Inferior parietal cortex (tissue), 1 donor: ENCODE data around the gene TCF7L2.

Experiments
- DNase-seq: peaks from one replicate; pipeline ENCODE4 v3.0.0-alpha.2; 2016; ENCODE audit errors: extremely low spot score

TCF7L2 gene

DNA sequence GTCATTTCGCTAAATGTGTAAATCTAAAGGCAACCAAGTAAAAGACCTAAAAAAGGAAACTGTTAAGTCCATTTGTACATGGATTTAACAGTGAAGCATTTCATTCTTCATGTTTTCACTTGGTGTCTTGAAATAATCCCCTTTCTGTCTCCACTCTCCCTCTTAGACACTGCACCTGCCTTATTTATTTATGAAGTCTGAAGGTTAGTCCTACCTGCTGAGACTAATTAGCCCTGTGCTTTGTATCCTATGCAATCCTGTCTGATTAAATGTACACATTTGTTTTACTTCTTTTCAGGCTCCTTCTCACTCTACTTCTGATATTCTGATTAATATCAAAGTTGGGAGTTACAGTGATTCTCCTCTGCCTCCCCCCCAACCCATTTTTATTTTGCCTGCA lies 1.9 kb upstream of the TCF7L2 start:
- DNase-seq: no peak

DNA sequence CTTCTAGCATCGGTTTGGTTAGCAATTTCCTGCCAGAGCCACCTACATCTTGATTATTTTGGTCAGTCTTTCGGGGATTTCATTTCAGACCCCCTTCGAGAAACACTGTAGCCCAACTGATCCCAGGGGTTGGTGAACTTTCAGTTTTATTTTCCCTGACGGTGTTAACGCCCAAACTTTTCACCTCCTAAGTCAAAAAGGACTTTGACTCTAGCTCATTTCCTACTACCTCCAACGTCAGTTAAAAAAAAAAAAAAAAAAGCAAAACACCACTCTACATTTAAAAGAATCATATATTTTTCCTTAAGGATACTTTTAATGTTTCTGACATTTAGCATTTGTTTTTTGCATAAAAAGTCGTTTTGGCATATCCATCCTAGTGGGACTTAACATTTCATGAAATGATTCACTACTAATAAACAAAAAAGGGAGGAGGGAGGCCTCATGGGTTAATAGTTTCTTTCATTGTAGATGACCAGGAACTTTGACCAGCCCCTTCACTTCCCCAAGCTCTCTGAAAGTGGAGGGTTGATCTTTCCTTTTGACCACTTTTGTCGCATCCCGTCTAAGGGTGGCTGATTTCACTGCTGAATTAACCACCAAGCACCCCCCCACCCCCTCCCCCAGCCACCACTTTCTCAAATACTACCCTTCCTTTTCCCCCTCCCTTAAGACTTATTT lies 764 bp upstream of the TCF7L2 start:
- DNase-seq: no peak

DNA sequence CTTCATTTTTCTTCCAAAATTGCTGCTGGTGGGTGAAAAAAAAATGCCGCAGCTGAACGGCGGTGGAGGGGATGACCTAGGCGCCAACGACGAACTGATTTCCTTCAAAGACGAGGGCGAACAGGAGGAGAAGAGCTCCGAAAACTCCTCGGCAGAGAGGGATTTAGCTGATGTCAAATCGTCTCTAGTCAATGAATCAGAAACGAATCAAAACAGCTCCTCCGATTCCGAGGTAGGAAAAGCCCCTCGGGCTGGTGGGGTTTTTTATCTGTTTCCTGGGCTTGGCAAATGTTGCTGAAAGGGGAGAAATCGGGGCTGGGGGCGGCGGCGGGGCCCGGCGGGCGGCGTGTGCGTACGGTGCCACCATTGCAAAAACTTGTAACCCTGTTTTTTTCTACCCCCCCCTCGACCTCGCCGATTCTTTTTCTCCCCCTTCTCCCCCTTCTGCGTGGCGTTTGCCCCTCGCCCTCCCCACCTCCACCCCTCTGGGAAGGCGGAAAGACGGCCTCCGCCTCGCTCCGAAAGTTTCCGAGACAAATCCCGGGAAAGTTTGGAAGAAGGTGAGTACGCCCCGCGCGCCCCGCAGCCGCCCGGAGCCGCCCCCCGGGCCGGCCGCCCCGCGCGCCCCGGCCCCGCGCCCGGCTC lies 789 bp downstream of the TCF7L2 start:
- DNase-seq: no peak

DNA sequence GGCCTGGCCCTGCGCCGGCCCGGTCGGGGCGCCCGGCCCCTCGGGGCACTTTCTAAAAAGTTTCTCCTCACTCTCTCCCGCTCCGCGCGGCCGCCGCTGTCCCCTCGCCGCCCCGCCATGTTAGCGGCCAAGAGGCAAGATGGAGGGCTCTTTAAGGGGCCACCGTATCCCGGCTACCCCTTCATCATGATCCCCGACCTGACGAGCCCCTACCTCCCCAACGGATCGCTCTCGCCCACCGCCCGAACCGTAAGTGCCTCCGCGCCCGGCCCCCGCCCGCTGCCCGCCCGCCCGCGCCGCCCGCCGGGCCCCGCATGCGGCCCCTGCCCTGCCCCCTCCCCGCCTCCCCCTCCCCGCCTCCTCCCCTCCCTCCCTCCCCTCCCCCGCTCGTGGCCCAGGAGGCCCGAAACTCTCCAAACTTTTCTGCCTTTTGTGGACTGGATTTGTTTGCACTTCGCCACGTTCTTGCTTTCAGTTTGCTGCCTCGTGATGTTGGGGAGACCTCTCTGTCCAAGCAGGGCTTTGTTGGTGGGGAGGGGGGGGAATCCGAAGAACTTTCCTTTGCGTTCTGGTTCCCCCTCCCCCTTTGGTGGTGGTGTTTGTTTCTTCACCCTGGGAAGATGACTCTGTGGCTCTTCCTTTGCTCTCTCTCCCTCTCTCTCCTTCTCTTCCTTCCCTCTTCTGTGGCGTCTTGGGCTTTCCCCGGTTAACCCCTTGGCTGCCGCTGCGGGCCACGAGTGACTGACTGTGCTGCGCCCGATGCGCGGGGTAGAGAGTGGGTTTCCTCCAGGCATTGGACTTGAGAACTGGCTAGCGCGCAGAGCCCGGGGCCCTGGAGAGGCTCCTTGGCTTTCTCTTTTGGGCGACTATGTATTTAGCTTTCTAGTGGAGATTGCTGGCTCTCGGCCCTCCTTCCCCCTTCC lies 1.6 kb downstream of the TCF7L2 start:
- DNase-seq: no peak

DNA sequence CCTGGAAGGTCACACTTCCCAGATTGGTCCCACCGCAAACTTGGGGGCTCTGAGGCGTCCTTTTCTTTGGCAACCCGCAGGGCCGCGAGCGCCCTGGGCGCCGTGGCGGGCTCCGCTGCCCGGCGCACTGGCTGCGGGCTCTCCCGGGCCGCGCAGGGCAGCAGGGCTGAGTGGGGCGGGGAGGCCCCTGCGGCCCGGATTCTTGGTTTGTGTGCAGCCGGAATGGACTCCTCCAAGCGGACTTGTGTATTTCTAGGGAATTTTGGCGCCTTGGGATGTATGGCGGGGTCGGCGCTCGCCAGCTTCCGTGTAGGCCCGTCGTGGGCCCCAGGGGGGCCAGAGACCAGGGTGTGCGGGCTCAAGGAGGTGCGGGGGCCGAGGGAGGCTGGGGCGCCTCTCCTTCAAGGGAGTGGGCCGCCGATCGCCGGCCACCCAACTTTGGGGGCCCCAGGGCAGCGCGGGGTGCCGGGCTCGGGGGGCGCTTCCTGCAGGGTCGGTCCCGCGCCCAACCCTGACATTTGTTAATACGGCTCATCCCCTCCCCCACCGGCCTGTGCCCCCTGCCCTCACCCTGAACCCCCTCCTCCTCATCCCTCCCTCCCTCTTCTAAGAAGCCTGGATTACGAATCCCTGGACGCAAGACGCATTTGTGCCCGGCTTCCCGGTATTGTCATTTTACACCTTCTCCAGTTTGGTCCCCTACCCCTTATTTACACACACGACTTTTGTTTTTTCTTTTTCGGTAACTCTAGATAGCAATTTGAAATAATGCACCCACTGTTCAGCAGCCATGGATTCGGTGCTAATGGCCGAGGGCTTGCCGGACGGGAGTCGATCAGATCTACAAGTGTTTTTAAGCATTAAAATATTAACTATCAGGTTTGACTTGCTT lies 2.5 kb downstream of the TCF7L2 start:
- no peak for DNase-seq

DNA sequence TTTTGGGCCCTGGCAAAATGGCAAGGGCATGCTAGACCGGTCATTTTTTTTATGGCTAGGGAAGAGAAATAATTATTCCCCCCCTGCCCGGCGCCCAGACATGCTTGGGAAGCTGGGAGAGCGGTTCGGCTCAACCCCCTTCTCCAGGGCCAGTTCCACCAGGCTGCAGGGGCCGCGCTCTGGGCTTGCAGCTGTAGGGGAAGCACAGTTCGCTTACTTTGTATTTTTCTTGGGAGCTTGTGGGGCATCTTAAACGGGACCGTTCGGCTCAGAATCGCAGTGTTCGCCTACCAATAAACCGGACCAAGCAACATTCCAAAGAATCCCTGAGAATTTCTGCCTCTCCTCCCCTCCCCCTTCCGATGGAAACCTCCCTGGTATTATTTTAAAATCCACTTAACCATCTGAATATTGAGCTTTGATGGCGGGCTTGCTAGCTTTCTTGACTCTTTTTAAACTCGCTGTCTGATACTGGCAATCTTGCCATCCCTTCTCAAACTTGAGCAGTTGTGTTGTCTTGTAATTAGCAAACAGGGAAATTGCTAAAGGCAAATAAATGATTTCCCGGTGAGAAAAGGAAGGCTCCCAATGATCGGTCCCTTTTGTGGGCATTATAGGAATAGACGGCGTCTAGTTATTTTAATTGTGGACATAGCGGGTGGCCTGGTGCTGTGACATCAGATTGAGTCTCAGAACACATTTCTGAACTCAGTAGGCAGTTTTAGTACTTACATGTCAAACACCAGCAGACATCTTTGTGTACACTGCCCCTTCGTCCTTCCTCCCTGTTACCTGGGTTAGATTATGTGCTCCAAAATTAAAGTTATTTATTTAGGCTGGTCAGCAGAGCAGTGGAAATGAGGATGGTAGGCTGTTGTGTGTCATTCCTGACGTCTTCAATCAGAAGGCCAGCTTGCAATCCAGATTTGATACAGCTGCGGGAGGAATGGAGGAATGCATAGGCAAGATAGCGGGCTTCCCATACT lies 3.4 kb downstream of the TCF7L2 start:
- no peak for DNase-seq

DNA sequence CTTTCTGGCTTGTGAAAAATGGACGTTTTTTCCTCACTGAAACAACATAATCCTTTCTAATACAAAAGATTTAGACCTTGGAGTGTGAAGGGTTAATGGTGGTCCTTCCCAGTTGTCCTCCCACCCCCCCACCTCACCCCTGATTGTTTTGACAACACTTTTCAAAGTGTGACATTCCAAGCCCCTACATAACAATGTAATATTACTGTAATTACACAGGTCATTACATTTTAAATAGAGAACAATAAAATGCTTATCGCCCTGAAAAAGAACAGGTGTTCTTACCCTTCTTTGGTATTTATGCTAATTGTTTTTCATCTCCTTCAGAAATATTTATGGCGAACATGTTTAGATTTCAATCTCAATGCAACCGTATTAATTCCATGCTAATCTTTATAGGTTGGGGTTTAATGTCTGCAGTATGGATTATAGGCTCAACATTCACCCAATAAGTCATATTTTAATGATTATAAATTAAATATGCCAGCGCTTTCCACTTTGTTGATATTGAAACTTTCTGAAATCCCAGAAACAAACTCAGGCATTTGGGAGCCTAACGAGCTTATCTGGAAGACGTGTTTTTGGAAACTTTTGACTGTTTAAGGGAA lies 5.0 kb downstream of the TCF7L2 start:
- no peak for DNase-seq

DNA sequence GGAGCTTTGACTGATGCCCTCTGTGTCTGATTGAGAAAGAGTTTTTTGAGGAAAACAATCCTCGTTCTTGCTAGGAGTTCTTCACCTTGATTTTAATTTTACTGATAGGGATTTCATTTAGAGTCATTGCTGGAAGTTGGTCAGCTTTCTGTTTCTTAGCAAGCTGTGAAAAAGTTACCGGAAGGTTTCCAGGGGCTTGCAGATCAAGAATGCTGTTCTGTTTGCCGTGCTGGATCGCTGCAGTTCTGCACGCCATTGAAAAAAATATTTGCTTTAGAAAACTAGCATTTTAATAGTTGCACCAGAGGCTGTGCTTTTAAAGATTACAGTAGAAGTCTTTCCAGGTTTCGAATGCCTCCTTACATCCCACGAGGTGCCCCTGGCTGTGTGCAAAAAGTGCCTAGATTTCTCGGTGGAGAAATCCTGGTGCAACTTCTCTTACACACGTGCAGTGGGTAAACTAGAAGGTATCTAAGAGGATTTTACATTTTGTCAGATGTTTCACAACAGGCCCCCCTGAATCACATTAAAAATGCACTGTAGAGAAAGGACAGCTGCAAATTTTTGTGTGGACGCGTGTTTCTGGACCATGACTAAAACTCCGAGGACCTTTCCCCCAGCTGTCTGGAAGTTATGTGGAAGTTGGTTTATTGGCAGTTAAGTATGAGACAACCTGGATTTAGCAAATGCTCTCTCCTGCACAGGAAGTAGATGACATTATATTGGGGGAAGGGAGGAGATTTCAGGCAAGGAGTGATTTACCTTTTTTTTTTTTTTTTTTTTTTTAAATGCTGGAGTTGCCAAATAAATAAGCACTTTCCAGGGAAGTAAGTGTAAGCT lies 5.8 kb downstream of the TCF7L2 start:
- no peak for DNase-seq

DNA sequence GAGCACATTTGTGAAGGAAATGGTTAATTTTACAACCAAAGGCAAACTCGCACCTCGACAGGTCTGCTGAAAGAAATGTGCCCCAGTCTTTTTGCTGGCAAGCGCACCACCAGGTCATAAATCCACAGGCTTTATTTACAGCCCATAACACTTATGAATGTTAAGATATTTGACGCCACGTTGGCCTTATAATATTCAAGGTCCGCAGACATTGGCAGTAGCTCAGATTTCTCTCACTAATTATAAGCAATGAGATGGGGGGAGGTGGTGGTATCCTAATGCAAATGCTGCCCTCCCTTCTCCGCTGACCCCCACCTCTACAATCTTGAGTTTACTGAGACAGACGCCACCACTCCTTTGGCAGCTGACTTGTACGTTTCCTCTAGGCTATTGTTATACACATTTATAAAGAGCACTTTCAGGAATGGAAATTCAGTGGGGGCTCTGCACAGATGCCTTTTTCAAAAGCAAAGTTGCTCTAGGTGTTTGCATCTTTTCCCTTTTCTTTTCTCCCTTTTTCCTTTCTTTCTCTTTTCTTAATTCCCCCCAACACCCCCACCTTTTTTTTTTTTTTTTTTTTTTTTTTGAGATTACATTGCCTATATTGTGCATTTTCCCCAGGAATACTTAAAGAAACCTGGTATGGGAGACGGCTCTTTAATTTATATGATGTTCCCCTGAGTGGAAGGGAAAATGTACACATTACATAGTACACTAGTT lies 6.7 kb downstream of the TCF7L2 start:
- DNase-seq: no peak

DNA sequence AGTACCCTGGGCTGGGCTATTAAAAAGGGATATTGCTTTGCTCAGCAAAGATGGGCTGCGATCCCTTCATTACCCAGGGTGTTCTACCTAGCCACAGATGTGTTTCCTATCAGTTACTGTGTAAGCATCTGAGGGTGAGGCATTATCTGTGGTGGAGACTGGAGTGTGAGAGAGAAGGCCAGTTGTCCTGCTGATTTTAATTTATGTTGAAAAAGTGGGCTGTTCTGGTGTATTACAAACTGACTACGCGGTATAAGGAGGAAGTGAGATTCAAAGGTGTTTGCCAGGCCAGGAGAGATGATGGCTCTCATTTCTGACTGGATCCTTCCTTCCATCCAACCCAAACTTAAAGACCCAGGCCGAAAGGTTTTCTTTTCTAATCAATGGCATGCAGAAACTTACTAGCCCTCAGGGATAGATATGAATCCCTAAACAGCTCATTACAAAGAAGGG lies 7.6 kb downstream of the TCF7L2 start:
- DNase-seq: no peak

DNA sequence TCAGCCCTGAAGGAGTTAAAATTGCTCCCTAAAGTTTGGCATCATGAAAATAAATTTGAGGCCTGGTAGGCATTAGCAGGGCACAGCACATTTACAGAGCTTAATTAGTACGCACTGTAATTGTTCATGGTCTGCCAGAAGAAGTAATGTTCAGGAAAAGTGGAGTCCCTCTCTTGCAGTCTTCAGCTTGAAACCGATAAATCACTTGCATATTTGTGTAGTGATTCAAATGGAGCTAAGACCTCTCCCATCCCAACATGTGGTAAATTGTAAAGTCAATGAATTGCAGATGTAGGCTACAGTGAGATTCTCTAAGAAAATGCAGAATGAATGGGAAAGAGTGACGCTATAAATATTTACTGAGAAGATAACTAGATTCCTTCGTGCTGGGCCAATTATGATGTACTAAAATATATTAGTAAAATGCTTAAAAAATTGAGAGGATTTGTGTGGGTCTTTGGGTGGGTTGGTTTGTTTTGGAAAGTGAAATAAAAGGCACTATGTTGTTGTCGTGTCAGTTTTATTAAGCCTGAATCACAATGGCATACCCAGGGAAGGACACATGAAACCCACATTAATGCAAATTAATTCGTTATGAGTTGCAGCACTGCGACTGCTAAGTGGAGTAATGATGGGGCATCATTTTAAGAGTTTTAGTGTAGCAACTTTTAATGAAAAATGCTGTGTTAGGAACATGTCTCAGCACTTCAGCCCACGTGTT lies 8.4 kb downstream of the TCF7L2 start:
- no peak for DNase-seq

DNA sequence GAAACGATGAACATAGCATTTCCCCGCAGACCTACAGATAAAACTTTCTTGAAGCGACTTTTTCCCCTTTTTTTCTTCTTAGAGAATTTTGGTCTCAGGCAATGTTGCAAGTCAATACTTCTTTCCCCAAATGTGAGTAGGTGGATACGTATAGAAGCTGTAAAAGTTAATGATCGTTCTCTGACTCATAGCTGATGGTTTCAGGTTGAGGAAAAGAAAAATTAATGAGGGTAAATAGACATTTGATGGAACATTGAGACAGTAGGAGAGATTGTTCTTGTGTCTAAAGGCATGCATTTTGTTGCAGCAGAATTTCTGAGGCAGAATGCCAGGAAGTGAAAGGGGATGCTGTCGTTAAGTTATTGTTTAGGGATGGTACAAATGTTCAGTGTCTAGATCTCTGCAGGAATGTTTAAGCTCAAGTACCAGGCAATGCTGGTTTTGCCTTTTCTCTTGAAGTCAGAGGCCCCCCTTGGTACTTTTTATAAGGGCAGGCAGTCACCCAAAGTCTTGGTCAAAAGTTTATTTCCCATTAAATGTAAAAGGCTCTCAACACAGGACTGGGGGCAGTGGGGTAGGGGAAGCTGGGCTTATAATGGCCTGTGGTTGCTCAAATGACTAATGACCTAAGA lies 9.3 kb downstream of the TCF7L2 start:
- DNase-seq: no peak

DNA sequence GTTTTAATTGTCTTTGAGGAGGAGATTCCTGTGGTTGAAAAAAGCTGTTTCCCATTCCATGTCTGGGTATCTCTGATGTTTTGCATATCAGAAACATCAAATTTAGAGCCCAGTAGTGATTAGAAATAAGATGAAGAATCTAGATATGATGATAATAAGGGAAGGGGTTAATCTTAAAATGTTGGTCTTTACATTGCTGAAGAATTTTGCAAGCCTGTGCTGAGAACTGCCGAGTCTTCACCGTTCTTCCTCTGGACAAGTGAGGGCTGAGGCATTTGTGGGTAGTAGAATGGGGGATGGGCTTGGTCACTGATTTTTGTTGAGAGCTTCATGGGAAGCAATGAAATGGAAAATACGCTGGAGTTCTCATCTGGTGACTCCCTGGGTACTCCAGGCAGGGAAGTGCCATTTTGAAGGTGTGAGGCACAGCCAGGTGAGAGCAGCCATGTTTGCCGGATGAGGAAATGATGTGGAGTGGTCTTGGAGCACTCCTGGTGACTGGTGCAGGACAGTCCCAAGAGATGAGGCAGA lies 10.2 kb downstream of the TCF7L2 start:
- DNase-seq: no peak

DNA sequence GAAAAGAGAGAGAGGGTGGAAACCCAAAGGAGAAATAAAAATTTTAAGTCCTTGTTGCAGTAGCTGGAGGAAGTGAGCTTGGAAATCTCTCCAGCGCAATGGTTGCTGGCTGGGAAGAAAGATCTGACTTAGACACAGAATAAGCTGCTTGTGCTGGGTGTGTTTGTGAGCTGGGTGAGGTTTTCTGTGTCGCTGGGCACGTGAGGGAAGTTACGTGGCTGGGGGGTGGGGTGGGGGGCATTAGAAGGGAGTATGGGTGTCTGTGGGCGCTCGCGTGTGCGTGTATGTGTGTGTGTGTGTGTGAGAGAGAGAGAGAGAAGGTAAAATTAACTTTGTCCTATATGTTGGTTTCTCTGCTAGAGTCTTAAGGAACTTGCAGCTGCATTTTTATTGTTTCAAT lies 11.6 kb downstream of the TCF7L2 start:
- DNase-seq: no peak

DNA sequence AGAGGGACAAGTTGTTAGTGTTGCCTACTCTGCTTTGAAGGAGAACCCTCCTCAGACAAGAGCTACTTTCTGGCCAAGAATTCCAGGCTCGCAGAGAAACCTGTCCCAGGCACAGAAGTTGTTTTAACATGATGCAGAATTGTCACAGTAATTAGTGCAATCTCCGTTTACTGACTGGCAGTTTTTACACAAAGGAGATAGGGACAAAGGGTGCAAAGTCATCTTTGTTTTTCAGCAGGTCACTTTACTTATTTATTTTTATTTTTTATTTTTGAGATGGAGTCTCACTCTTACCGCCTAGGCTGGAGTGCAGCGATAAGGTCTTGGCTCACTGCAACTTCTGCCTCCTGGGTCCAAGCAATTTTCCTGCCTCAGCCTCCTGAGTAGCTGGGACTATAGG lies 12.3 kb downstream of the TCF7L2 start:
- DNase-seq: no peak

DNA sequence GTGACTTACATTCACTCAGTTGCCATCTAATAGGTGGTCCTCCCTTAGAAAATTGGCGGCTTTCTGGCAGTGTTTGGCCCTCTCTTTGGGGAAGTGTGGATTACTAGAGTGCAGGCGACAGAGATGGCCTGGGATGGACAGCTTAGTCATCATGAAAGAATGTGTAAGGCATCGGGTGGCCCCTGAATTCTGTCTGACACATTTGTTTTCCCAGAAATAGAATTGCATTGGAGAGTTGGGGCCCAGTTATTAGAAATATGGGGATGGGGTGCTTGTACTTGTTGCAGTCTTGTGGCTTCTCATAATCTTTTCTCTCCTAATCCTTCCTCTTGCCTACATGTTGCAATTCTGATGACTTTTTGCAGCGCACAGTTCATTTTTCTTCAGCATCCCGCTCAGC lies 13.8 kb downstream of the TCF7L2 start:
- DNase-seq: no peak

DNA sequence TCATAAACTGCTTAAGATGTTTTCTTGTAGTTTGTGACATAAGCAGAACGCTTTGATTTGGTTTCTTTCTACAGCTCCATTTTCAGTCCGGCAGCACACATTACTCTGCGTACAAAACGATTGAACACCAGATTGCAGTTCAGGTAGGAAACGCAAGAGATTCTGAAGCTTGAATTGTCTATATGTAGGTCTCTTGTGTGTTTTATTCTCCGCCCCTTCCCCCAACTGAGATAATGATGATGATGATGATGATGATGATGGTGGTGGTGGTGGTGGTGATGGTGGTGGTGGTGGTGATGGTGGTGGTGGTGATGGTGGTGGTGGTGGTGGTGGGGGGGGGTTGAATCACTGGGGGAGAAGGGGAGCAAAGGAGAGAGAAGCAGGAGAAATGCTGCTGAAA lies 14.4 kb downstream of the TCF7L2 start:
- DNase-seq: no peak
